CD4-positive, alpha-beta T cell (primary cell): ENCODE data around the gene STX1A. TPM values are rescaled to one million over a fixed set of nuclear protein-coding genes. Genes with fewer than 3 reads are reported as not detected.

Source experiments
- ATAC-seq: fragments of 200-7000 bp; cut with Tn5 transposase; one replicate; pipeline ENCODE4 v1.10.0; 2022; ENCODE audit warnings: mild to moderate bottlenecking; ENCODE audit not compliant: poor library complexity
- CTCF ChIA-PET: fragments of 350-600 bp; sonication (Branson Sonifier 250); formaldehyde crosslinking; loops from one replicate; lab custom pipeline; 2021; ENCODE audit warnings: antibody characterized with exemption, inconsistent platforms; lab: Charles Lee
- POLR2A ChIA-PET: fragments of 350-600 bp; sonication (Branson Sonifier 250); formaldehyde crosslinking; loops from one replicate; lab custom pipeline; 2021; ENCODE audit warnings: antibody characterized with exemption, inconsistent platforms; lab: Charles Lee
- DNase-seq, 14 experiments: peaks; one replicate each; pipeline ENCODE4 v3.0.0-alpha.2; 2013 to 2020; ENCODE audit warnings: mixed read lengths in 2 of 14
- H3K27ac ChIP-seq, 2 donors: one replicate each; pipeline versions ENCODE4 v1.5.1 to v1.7.0; 2013; ENCODE audit warnings: low read length in 2 of 2, low read depth in 1 of 2, mild to moderate bottlenecking in 1 of 2
- H3K27me3 ChIP-seq, 2 experiments: 1 replicate in 1 of 2; 2 replicates in 1 of 2; pipeline versions ENCODE4 v1.6.1 to v1.7.0; 2013; ENCODE audit warnings: low read length in 2 of 2, control low read depth in 1 of 2, mild to moderate bottlenecking in 1 of 2, moderate library complexity in 1 of 2; ENCODE audit not compliant: insufficient read depth in 2 of 2, control insufficient read depth in 1 of 2
- H3K36me3 ChIP-seq: one replicate; pipeline ENCODE4 v1.6.1; 2013; ENCODE audit warnings: low read length, control low read depth; ENCODE audit not compliant: insufficient read depth
- H3K4me1 ChIP-seq: one replicate; pipeline ENCODE4 v1.6.1; 2013; ENCODE audit warnings: low read length, control low read depth; ENCODE audit not compliant: insufficient read depth
- H3K4me3 ChIP-seq: one replicate; pipeline ENCODE4 v1.5.1; 2013; ENCODE audit warnings: mild to moderate bottlenecking, low read length, moderate library complexity
- H3K9me3 ChIP-seq, 2 experiments: 1 replicate in 1 of 2; 2 replicates in 1 of 2; pipeline versions ENCODE4 v1.6.1 to v1.7.0; 2013; ENCODE audit warnings: low read length in 2 of 2, mild to moderate bottlenecking in 2 of 2, control low read depth in 1 of 2, moderate library complexity in 1 of 2; ENCODE audit not compliant: control insufficient read depth in 1 of 2, insufficient read depth in 1 of 2
- H3K27ac Mint-ChIP-seq: one replicate; pipeline ENCODE4 v1.8.0; 2020; ENCODE audit warnings: mixed read lengths
- H3K27me3 Mint-ChIP-seq: one replicate; pipeline ENCODE4 v1.8.0; 2021; ENCODE audit warnings: mixed read lengths
- H3K36me3 Mint-ChIP-seq: one replicate; pipeline ENCODE4 v1.8.0; 2021; ENCODE audit warnings: low read depth, mixed read lengths
- H3K4me1 Mint-ChIP-seq: one replicate; pipeline ENCODE4 v1.8.0; 2021; ENCODE audit warnings: low read depth, mixed read lengths
- H3K4me3 Mint-ChIP-seq: one replicate; pipeline ENCODE4 v1.8.0; 2020; ENCODE audit warnings: mild to moderate bottlenecking, mixed read lengths
- H3K9me3 Mint-ChIP-seq: one replicate; pipeline ENCODE4 v1.8.0; 2020; ENCODE audit warnings: mixed read lengths
- CTCF ChIP-seq: fragments of 200-600 bp; IDR thresholded peaks from one replicate; pipeline ENCODE4 v1.8.0; 2022; ENCODE audit warnings: antibody characterized with exemption, mild to moderate bottlenecking
- intact Hi-C, 2 experiments: fragments of 100-400 bp; cut with DNase I in 1 of 2; cut with micrococcal nuclease in 1 of 2; formaldehyde crosslinking; loops; one replicate each; pipeline versions ENCODE4 v1.15.1 to v1.9.0; 2023 to 2025; cut with DNase I, micrococcal nuclease
- polyA plus RNA-seq, 2 donors: library from polyadenylated mRNA; unstranded; fragments of 120-200 nt; gene quantifications; one replicate each; pipeline ENCODE4 v1.2.1, GENCODE V29; 2013
- total RNA-seq, 174 experiments: library from RNA in 2 of 174; stranded (reverse) in 2 of 174; gene quantifications; one replicate each; pipeline ENCODE4 v1.2.3 and lab custom pipeline; 2021 to 2026

STX1A gene
- total RNA-seq = 10 to 100 TPM; 15.5 to 20.7 TPM
- polyA plus RNA-seq (2013, experiment 1 of 2) = 5.3 TPM
- polyA plus RNA-seq (2013, experiment 2 of 2) = 8.5 TPM
- total RNA-seq (lab: John Stamatoyannopoulos, UW) = 2.5 to 42.2 (median 11.7) reads per million in 172 experiments

GRCh38 chr7:73718905-73719805 is at the start of gene STX1A:
Gene STX1A (minus strand): TSS chr7:73719669. CDS start chr7:73719631, 38 bp downstream.
- peaks cover 4% of the 10 kb centered on the region for H3K27me3 Mint-ChIP-seq
- TF ChIP-seq CTCF = no peak
- peak within 1 kb of the TSS; percentile 49 for H3K27ac Mint-ChIP-seq
- Histone ChIP-seq H3K27me3 (no peaks in the 10 kb centered on the region), H3K36me3 (no peaks in the 10 kb centered on the region), H3K27ac (no peak within 1 kb of the TSS), H3K9me3 (no peaks in the 10 kb centered on the region), H3K4me1 (peaks cover 44% of the 10 kb centered on the region), H3K4me3 (peak within 1 kb of the TSS; percentile 75)
- DNase-seq (peak; percentile 40 to 89 (median 65)), ATAC-seq (peak; percentile 80)
- H3K4me3 Mint-ChIP-seq = peak within 1 kb of the TSS; percentile 95
- no peaks in the 10 kb centered on the region for H3K36me3 Mint-ChIP-seq
- ChIA-PET CTCF (interaction anchor here (2.3 kb wide), 1 partner anchor 15 kb away, joined by 13 read pairs; no protein-coding TSS in a partner anchor), POLR2A (interaction anchor here (0.6 to 1.3 kb wide), 3 partner anchors 20 to 162 kb away, joined by 4 to 14 read pairs (median 6); partner anchors contain the start of gene ABHD11)
- peaks cover 16% of the 10 kb centered on the region for H3K4me1 Mint-ChIP-seq
- intact Hi-C loops = loop anchor here (2.0 to 5.0 kb wide), 3 partner anchors 20 to 892 kb away; partner anchors contain the start of genes ABHD11 (in 1 of the 2) and TYW1B (in 1 of the 2)
- no peaks in the 10 kb centered on the region for H3K9me3 Mint-ChIP-seq

DNA sequence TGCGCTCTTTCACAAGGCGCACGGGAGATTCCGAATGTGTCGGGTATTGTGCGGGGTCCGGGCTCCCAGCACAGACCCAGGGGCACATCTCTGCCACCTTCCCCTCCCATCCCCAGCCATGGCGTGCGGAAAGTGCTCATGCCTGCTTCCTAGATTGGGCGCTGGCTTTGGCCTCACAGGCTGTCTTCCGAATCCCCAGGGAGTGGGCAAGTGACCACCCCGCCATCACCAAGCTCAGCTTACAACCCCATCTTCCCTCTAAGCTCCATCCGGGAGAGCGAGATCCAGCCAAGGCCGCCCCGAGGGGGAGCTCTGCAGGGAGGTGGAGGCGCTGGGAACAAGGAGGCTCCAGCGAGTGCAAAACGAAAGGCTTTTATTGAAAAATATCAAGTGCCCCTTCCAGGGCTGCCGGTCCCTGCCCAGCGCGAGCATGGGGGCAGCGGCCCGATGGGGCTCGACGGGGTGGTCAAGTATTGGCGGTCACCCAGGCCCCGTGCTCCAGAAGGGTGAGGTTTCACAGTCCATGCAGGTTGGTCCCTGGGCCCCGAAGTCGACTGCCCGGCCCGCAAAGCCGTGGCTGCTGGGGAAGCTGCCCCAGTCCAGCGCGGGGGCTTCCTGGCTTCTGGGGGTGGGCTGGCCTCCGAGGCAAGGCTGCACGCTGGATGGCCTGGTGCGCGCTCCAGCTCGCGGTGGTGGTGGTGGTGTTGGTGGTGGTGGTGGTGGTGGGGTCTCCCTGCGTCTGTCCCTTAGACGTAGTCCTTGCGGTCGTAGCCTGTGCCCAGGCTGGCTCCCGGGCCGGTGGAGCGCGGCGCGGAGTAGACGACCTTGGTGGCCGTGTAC is 49.4 kb upstream of the STX1A start:
- Mint-ChIP-seq H3K27ac (no peak overlapping the region), H3K4me3 (no peak overlapping the region), H3K9me3 (no peaks in the 10 kb centered on the region), H3K27me3 (peaks cover 47% of the 10 kb centered on the region), H3K36me3 (no peaks in the 10 kb centered on the region), H3K4me1 (no peaks in the 10 kb centered on the region)
- Histone ChIP-seq H3K27me3 (peaks cover 38 to 53% of the 10 kb centered on the region in 2 experiments), H3K4me3 (no peak overlapping the region), H3K27ac (no peak overlapping the region), H3K4me1 (peaks cover 8% of the 10 kb centered on the region), H3K9me3 (peaks cover 0 to 17% of the 10 kb centered on the region in 2 experiments), H3K36me3 (no peaks in the 10 kb centered on the region)
- intact Hi-C loops = no loop called here
- no peak for TF ChIP-seq CTCF
- DNase-seq = no peak
- POLR2A ChIA-PET = no interaction called here
- CTCF ChIA-PET = no interaction called here
- no peak for ATAC-seq

DNA sequence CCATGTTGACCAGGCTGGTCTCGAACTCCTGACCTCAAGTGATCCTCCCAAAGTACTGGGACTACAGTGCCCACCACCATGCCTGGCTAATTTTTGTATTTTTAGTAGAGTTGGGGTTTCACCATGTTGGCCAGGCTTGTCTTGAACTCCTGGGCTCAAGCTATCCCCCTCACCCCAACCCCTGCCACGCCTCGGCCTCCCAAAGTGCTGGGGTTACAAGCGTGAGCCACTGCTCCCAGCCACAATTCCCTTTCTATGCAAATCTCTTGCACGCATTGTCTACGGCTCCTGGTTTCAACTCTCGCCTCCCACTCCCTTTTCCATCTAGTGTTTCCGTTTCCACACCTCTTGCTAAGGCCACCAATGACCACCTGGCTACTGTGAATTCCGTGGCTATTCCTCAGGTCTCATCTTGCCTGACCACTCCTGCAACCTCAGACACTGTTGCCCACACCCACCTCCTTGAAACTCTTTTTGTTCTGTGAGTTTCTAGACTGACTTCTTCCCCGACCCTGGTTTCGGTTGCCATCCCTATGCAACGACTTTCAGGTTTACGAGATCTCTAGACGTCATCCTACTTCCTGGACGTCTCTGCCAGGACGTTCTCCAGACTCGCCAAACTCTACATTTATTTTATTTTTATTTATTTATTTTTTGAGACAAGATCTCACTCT is 47.2 kb upstream of the STX1A start:
- H3K4me1 Mint-ChIP-seq = no peaks in the 10 kb centered on the region
- H3K36me3 Mint-ChIP-seq = no peaks in the 10 kb centered on the region
- no peak overlapping the region for H3K4me3 Mint-ChIP-seq
- ATAC-seq = no peak
- intact Hi-C loops = no loop called here
- Histone ChIP-seq H3K9me3 (peaks cover 0 to 15% of the 10 kb centered on the region in 2 experiments), H3K4me3 (no peak overlapping the region), H3K27ac (no peak overlapping the region), H3K4me1 (peaks cover 8% of the 10 kb centered on the region), H3K27me3 (peaks cover 38 to 44% of the 10 kb centered on the region in 2 experiments), H3K36me3 (no peaks in the 10 kb centered on the region)
- no peak overlapping the region for H3K27ac Mint-ChIP-seq
- CTCF ChIA-PET = no interaction called here
- no peak for TF ChIP-seq CTCF
- peaks cover 36% of the 10 kb centered on the region for H3K27me3 Mint-ChIP-seq
- H3K9me3 Mint-ChIP-seq = no peaks in the 10 kb centered on the region
- DNase-seq = no peak
- POLR2A ChIA-PET = no interaction called here
